NB4 (cell line): ENCODE data around the gene LPP.

ENCODE experiments used
- CTCF ChIP-seq: IDR thresholded peaks from one replicate; pipeline ENCODE4 v1.5.1; 2012; ENCODE audit warnings: low read depth, low read length
- MYC ChIP-seq: IDR thresholded peaks from 2 replicates; pipeline ENCODE4 v1.6.1; 2011; ENCODE audit warnings: low read depth, low read length
- POLR2A ChIP-seq: IDR thresholded peaks from 2 replicates; pipeline ENCODE4 v1.6.1; 2011; ENCODE audit warnings: mild to moderate bottlenecking; ENCODE audit not compliant: insufficient read length; ENCODE audit errors: extremely low read depth

DNA sequence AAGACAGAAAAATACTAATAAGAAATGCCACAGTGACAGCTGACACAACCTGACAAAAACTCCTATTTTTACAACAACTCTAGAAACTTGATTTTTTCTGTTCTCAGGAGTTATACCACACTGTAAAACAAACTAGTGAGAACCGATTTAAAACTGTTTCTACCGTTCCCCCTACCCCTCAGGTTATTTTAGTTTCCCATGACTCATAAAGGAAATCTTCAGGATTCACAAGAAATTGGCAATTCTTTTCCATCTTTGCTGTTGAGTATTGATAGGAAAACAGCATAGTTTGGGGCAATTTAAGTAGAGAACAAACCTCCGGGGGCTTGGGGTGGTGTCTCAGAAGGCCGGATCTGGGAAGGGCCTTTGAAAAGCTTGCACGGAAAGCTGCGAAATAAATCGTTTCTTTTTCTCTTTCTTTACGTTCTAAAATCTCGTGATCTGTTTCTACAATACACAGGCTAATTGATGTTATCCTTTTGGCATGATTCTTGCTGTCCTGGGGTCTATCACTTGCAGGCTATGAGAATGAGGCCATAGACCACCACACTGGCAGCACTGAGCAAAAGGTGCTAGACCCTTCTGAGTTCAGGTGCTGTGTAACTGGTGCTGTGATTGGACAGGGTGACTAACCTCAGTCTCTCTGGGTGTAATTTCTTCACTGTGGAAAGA, 89.3 kb downstream of the LPP start:
- TF ChIP-seq POLR2A (no peak), MYC (no peak), CTCF (no peak)
